AG08396 (cell line): ENCODE data around the gene DGKI.
A peak's percentile ranks its signal among the peaks of the same experiment; 100 is the strongest.

ENCODE experiments used
- DNase-seq: peaks from one replicate; pipeline ENCODE4 v3.0.0; 2012; ENCODE audit warnings: low spot score, mixed read lengths

Gene DGKI

DNA sequence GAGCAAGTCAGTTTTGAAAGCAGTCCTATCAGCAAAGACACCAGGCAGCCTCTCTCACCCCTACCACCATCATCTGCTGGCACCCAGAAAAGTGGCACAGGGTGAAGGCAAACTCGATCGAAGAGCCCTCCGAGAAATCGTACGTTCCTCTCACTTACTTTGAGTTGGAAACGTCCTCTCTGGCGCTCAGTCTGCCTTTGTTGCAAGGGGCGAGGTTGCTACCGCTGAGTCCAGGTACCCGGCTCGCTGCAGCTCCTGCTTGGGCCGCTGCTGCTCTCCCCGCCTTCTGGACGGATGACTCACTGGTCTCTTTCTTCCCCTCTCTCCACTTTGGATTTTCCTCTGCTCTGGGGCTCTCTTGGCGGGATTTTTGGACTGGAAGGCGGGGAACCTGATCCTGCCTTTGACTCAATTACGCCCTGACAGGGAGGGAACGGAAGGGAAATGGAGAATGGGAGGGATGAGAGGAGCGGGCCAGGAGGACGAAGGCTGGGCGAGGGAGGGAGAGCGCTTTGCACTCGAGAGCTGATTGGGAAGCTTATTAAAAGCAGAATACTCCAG is 503.4 kb downstream of the DGKI start, which contains the start of gene PTN:
Gene PTN, minus strand, starts transcription at position 453 of the 561 bp plus-strand sequence. CDS start 88,760 bp downstream, outside the sequence.
- peak; percentile 48 for DNase-seq

DNA sequence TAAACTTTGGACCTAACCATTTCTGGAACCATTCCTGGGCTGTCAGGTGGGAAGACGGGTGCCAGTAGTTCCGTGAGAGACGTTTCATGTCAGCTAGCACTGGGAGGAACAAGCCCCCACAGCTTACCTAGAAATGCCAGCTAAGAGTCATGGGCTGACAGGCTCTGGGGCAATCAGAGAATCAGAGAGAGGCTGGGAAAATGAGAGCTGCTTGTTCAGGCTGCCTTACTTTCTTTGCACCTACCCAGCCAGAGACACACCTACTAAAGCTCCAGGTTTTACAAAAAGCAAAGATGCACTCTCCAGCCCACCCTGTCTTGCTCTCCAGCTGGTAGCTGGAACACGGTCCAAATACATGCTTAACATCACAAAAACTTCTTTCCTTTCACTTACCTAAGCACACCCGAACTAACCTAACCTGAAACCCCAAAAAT is 503.9 kb downstream of the DGKI start:
- DNase-seq, result no peak

DNA sequence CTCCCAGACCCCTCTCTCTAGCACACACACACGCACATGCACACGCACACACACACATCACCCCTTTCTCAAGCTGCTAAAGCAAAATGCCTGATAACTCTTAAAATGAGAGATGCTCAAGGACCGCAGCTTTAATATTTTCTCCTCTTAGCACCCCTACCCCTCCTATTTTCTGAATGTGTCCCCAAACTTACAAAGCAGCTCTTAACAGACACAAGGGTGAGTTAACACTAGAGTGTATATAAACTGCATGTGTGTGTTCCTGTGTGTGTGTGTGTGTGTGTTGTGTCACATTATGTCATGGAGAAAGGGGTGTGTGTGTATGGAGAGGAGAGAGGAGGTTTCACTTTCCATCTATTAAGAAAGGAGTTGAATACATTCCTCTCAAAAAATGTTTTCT is 504.5 kb downstream of the DGKI start:
- no peak for DNase-seq

DNA sequence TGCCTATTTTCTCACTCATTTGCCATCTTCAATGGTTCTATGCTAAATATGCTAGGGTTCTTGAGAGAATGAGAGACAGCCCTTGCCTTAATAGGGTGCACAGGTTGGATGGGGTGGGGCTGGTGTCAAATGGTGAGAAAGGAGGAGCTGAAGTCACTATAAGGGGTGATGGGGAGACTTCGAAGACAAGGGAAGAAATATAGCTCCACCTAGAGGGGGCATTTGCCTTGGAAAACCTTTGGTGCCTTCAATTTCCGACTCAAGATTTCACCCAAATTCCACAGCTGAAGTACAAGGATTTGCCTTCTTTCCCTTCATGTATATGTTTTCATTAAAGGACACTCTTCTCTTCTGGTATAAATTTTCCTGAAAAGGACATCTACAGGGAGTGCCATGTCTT is 508.9 kb downstream of the DGKI start:
- no peak for DNase-seq

DNA sequence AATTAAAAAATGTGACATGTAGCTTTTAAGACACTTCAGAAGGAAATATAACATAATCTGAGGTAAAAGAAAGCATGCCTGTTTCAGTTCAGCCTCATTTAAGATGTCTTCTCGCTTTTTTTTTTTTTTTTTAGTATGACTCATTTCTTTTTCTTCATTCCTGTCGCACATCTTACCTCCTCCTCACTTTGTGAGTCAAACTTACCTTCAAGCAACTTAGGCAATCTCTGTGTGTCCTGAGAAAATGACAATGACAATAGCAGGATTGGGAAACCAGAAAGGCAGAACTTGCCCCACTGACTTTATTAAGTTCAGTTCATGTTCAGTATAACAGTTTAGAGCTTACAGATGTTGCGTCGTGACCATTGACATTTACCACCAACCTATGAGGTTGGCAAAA is 511.0 kb downstream of the DGKI start:
- no peak for DNase-seq

DNA sequence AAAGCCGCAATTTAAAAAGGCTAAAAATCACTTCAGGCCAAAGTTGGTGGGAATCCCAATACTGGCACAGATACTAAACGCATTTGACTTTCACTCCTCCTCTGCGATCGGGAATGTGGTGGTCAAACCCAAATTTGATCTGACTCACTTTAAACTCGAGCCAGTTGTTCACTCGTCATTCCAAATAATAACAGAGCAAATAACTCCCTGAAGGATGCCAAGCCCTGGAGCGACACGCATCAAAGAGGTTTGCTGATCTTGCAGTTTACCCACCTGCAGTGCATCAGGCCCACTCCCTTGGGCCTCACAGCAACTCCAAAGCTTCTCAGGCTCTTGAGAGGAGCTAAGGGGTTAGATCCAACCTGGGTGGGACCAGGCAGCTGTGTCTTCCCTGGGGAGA is 515.4 kb downstream of the DGKI start:
- DNase-seq, result peak; percentile 25
